GM18519 (cell line): ENCODE measurements around the gene MBOAT7.
"Not testable (repeated sequence)": the region's sequence is repeated elsewhere in the genome, so short reads cannot be mapped to it uniquely, and the experiment has no call there.

Source experiments
- ATAC-seq: cut with Tn5 transposase; IDR thresholded peaks from one replicate; pipeline ENCODE4 v1.9.1; 2021; ENCODE audit warnings: mild to moderate bottlenecking, moderate library complexity; ENCODE audit not compliant: unreplicated experiment, low FRiP score

The MBOAT7 gene, protein sequence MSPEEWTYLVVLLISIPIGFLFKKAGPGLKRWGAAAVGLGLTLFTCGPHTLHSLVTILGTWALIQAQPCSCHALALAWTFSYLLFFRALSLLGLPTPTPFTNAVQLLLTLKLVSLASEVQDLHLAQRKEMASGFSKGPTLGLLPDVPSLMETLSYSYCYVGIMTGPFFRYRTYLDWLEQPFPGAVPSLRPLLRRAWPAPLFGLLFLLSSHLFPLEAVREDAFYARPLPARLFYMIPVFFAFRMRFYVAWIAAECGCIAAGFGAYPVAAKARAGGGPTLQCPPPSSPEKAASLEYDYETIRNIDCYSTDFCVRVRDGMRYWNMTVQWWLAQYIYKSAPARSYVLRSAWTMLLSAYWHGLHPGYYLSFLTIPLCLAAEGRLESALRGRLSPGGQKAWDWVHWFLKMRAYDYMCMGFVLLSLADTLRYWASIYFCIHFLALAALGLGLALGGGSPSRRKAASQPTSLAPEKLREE

DNA sequence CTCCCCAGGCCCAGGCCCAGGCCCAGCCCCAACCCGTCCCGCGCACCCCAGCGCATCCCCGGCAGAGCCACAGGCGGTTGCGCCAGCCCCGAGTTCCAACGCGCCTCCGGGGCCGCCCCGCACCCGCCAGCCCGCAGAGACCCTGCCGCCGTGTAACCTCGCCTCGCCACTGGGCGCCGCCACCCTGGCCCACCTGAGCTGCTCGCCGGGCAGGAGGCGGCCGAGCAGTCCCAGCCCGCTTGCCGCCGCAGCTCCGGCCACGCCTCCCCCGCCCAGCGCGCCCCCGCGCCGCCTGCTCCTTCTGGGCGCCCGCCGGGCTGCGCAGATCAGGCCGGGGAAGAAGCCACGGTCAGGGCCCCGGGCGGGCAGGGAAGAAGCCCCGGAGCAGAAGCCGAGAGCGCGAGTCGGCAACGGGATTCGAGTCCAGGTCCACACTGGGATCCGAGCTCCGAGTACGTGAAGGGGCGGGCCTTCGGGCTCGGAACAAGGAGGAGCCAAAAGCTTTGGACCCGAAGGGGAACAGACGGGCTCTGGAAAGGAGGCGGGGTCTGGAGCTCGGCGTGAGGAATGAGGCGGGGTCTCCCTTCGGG is at the start of gene MBOAT7:
Gene MBOAT7, minus strand, starts transcription at position 436 of the 590 bp plus-strand sequence. CDS start 1,072 bp downstream, outside the sequence.
- ATAC-seq = peak; percentile 16

DNA sequence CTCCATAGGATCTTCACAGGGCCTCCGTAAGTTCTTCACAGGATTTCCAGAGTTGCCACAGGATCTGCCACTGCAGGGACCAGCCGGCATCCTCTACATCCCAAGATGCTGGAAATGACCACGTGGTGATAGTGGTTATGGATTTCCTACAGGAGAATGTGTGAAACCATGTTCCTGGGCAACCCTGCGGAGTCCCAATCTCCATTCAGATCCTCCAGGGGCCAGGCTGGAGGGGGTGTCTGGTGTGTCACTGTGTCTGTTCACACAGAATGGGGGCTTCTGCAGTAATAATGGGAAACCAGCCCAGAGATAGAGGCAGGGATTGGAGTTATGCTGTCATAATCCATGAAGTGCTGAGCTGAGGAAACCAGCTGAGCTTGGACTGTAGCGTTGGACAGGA is 44.6 kb upstream of the MBOAT7 start:
- no peak for ATAC-seq

DNA sequence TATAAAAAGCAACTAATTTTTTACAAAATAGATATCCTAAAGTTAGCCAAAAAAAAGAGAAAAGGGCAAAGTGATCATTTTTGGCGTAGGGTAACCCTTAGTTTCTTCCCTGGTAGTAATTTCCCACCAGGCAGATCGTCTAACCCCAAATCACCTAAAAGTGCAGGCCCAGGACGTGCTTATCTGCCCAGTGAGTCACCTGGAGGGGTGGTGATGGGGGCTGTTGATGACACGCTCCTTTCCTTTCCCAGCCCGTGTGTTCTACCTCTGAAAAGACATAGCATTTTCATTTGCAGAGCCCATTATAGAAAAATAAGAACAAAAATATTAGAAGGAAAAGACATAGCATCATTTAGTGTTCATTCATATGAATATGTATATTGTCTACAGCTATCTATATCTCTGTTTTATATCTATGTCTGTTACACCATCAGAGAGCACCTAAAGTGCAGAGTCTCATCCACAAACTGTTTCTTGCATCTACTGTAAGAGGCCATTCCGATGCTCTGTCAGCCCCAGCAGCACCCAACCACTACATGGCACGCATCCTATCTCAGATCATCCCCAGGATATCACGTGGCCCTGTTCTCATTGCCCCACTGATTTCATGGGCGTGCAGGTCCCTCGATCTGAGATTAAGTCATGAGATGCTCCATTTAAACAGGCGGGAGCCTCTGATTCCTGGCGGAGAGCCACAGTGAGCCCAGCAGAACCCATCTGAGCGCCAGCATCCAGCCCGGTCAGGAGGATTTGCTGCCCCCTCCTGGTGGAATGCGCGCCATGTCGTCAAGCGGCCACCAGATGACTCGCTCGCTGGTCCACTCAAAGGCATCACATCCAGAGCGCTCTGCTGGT is 41.9 kb upstream of the MBOAT7 start:
- no peak for ATAC-seq

DNA sequence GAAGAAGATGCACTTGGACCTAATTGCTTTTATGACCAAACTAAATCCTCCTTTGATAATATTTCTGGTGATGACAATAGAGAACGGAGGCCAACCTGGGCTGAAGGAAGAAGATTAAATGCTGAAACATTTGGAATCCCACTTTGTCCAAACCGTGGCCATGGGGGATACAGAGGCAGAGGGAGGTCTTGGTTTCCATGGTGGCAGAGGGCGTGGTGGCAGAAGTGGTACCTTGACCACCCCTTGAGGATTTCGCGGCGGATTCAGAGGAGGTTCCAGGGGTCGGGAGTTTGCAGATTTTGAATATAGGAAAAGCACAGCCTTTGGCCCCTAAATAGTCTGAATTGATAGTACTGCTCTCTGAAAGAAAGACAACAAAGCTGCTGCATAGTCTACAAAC is 40.7 kb upstream of the MBOAT7 start:
- no peak for ATAC-seq

DNA sequence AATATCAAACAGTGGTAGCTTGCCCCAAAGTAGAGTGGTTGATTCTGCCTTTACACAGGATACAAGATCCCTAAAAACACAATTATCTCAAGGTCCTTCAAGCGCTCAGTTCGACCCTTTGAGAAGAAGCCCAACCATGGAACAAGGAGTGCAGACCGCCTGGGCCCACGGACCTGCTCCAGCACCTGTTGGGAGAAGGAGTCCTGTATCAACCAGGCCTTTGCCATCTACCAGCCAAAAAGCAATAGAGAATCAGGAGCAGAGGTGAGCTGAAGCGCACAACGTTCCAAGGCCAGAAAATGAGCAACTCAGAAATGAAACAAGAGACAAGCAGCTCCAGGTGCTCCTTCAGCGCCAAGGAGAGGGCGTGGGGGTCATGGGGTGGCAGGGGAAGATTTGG is 39.8 kb upstream of the MBOAT7 start:
- no peak for ATAC-seq

DNA sequence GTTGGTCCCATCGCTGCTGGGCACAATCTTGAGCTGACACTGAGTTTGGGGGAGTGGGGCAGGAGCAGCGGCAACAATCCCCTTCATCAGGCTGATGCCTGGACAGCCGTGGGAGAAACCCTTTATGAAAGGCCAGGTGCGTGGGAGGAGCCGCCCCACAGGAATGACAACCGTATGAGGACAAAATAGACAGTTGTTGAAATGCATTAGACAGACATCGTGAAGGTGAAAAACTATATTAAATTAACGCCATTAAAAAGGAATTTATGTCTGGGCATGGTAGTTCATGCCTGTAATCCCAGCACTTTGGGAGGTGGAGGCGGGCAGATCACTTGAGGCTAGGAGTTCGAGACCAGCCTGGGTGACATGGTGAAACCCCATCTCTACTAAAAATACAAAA is 35.2 kb upstream of the MBOAT7 start:
- ATAC-seq = not testable (repeated sequence)

DNA sequence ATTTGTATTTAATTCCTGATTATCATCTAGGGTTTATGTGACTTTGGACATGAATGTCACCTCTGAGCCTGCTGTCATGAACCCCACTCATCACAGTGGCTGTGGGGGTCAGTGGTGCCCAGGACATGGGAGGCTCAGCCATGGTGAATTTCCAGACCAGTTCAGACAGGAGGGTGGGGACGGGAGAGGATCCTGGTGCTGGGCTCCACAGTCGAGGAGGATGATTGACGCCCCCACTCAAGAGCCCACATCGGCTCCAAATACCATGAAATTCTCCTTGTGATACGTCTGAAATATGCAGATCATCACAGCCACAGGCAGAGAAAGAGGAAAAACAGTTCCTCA is 34.5 kb upstream of the MBOAT7 start:
- ATAC-seq = not testable (repeated sequence)

DNA sequence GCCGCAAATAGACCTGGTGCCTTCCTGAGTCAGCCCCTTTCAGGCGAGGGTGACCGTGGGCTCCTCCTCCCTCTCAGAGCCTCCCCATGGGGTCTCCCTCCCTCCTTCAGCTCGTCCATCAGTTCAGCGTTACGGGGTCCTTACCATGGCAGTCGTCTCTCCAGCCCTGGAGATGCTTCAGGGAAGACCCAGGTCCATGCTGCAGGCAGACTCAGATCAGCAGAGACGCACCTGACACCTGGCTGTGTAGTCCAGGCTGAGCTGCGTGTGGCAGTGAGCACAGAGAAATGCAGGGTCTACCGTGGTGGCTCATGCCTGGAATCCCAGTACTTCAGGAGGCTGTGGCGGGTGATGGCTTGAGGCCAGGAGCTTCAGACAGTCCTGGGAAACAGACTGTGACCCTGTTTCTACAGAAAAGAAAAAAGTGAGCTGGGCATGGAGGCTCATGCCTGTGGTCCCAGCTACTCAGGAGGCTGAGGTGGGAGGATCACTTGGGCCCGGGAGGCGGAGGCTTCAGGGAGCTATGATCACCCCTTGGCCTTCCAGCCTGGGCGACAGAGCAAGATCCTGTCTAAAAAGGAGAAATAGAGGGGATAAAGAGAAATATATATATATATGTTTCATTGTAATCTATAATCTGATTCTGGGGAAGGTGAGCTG is 34.0 kb upstream of the MBOAT7 start:
- ATAC-seq = not testable (repeated sequence)

DNA sequence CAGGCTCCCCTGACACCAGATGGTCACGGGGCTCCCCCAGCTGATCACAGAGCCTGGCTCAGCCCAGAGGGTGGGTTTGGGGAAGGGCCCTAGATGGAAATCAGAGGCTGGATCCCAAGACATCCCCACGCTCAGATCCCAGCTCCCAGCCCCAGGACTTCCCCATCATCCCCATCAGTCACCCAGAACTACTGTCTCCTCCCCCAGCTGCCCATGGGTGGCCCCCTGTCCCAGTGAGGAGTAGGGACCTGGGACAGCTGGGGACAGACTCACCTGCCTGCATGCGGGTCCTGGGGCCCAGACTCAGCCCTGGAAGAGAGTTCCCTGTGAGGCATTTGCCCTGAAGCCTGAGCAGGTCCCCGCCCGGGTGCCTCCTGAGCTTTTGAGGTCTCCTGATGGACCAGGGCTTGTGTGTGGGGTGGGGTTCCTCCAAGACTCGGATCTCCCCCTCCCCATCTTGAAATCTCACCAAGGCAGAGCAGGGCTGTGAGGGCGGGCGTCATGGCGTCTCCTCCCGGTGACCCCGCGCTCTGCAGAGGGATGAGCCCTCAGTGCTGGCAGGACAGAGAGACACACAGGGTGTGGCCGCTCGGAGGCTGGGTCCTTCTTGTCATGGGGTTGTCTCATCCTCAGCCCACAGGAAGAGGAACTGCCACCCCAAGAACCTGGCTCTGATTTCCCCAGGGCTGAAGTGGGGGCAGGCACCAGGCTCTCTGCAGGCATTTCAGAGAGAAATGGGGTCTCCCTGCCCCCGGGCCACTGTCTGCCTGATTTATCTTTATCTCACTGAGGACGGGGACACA is 33.3 kb upstream of the MBOAT7 start, which contains the start of gene LILRB3:
Gene LILRB3, minus strand, starts transcription at position 534 of the 803 bp plus-strand sequence. Its CDS starts 31 bp downstream, at position 503.
- not testable (repeated sequence) for ATAC-seq

DNA sequence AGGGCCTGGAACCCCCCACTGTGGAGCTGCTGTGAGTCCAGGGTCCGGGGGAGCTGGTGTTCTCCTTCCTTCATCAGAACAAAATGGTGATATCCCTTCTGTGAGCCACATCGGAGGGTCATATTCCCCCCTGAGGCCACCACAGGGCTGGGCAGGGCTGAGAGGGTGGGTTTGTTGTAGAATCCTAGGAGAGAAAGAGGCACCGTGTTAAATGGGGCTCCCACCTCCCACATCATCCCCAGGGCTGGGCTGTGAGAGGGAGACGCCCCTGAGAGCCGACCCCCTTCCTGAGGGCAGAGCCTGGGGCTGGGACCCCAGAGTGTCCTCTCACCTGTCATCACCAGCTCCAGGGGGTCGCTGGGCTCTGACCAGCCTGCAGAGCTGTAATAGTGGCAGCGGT is 32.6 kb upstream of the MBOAT7 start:
- ATAC-seq = not testable (repeated sequence)

DNA sequence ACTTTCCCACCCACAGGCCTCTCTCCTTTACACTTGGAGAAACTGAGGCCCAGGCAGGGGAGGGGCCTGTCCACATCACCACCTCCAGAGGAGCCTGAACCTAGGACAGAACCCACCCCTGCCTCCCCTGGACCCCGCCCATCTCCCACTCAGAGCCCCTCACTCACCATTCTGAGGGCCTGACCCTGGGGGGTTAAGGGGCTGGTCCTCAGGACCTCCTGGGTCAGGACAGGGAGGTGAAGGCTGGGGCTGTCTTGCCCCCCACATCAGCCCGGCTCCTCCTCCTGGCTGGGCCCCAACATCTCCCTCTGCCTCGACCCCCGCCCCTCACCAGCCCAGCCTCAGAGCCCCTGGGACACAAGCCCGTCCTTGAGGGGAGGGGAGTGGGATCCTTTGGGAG is 30.3 kb upstream of the MBOAT7 start:
- not testable (repeated sequence) for ATAC-seq

DNA sequence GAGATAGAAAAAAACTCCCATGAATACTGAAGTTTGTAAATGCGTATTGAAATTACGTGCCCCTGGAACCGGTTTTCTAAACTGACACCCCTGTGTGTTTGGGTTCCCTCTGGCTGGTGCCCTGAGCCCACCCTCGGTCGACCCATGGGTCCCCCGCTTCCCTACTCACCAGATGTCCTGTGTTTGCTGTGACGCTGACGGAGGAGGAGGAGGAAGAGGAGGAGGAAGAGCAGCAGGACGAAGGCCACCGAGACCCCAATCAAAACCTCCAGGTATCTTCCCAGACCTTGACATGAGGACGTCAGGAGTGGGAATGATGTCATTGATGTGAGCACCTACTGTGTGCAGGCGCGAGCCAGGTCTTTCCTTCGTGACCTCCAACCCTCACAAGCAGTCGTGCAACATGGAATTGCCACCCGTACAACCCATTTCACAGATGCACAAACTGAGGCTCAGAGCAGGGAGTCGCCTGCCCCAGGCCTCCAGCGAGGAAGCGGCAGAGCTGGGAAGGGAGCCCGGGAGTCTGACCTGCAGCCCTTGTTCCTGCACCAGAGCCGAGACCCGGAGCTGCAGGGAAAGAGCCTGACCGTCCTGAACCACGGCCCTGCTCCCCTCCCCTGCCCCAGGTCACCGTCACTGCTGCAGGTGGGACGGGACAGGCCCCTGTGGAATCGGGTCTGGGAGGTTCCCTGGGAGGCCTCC is 29.7 kb upstream of the MBOAT7 start:
- no peak for ATAC-seq

DNA sequence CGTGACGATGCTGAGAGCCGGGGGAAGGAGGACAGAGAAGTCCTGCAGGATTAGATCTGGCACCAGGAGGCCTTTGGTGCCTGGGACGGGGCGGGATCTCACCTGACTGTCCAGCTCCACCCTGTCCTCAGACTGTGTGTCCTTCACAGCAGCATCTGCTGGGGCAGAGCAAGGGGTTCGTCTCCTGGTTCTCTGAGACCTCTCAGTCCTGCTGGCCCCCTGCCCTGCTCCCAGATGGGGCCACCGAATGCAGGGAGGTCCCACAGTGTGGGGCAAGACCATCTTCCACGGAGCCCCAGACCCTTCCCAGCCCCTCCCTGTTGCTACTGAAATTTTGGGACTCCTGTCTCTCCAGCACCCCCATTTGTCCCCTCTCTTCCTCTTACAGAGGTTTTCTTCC is 28.9 kb upstream of the MBOAT7 start:
- ATAC-seq = no peak

DNA sequence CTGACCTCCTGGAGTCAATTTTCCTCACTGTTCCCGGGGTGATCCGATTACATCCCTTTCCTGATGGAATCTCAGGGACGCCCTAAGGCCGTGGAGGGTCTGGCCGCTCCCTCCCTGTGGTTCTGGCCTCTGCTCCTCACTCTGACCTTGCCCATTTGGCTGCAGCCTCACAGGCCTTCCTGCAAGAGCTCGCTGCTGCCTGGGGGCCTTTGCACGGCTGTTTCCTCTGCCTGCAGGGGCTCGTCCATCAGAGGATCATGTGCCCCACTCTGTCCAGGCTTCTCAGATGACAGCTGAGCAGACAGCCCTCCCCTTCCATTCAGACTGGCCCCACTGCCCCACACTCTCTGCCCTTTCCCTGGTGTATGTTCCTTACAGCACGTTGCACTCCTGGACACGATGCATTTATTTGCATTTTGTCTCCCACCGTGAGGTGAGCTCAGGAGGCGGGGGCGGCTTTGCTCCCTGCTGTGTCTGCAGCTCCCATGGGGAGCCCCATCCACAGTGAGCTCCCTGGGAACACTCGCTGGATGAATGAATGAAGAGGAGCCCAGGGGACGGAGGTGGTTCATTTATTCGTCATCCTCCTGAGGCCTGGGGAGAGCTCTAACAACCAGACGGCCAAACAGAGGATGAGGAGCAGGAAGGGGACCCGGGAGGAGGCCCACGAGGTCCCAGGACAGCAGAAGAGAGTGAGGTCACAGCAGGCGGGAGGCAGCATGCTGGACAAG is 28.3 kb upstream of the MBOAT7 start:
- ATAC-seq = not testable (repeated sequence)

DNA sequence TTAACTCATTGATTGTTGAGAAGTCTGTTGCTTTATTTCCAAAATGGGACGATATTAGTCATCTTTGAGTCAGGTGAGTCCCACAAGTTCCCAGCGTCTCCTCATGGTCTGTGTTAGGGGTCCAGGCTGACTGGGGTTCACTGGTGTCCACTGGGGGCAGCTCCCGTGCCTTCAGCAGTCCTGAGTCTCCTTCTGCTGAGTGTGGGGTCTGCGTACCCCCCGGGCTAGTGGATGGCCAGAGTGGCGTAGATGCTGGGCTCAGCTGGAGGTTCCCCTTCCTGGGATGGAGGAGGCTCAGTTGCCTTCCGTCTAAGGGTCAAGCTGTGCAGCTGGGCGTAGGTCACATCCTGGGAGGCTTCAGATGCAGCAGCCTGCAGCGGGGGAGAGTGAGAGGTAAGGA is 27.5 kb upstream of the MBOAT7 start:
- ATAC-seq = no peak

DNA sequence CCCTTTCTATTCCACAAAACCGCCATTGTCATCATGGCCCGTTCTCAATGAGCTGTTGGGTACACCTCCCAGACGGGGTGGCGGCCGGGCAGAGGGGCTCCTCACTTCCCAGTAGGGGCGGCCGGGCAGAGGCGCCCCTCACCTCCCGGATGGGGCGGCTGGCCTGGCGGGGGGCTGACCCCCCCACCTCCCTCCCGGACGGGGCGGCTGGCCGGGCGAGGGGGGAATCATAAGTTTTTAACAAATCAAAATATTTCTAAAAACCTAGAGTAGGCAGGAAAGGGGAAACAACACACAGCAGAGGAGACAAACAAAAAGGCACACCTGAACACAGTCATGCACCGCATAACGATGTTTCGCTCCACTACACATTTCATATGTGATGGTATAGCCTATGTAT is 25.4 kb upstream of the MBOAT7 start:
- not testable (repeated sequence) for ATAC-seq

DNA sequence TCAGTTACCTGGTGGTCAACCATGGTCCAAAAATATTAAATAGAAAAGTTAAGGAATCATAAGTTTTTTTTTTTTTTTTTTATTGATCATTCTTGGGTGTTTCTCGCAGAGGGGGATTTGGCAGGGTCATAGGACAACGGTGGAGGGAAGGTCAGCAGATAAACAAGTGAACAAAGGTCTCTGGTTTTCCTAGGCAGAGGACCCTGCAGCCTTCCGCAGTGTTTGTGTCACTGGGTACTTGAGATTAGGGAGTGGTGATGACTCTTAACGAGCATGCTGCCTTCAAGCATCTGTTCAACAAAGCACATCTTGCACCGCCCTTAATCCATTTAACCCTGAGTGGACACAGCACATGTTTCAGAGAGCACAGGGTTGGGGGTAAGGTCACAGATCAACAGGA is 24.8 kb upstream of the MBOAT7 start:
- ATAC-seq = not testable (repeated sequence)

DNA sequence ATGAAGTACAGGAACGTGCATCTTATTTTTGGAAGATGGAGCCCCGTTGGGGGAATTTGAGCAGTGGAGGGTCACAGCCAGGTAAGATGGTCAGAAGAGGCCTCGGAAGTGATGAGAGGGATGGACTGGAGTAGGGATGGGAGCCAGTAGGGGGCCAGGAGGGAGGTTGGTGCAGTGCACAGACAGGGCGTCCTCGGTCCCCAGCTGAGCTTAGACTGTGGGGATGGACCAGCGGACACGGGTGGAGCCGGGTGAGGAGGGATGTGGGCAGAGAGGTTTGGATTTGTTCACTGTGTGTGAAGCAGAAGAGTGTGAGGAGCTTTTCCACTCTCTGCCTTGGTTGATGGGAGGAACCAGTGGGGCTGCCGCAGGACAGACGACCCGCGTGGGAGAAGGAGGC is 21.9 kb upstream of the MBOAT7 start:
- ATAC-seq = no peak
